ENCODE measurements around the gene CTNNBIP1. TPM values are rescaled to one million over a fixed set of nuclear protein-coding genes. Genes with fewer than 3 reads are reported as not detected.
A peak's percentile ranks its signal among the peaks of the same experiment; 100 is the strongest.

Gene CTNNBIP1
- total and polyA plus RNA-seq, 9 of the 15 experiments (the other 6 are each of a cell fraction or from before 2014, with no cell fraction given): 0.65 to 29.2 (median 14.7) TPM

DNA sequence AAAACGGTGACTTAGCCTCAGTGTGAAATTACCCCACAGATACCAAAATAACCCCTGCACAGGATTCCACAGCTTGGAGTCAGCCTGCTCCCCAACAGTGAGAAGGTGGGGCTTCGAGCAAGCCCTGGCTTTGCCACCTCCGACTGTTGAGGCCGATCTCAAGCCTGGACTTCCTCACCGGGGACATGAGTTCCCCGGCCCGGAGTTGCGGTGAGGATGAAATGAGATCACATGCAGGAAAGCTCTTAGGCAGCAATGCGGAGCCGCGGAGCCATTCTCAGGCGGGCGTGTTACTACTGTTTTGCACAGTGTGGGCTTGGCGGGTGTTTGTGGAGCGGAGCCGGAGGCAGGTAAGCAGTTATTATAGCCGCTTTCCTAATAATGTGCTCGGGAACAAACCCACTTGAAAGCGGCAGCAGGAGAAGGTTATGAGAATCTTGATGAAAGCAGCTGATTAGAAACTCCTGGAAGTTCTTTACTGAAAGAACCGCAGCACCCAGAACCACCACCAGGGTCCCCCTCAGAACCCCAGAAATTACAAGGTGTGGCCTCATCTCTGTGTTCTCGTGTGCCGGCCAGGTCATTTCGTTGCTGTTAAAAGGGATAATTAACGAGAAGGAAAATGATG, 82.4 kb downstream of the CTNNBIP1 start (continued):
- no peak for TF ChIP-seq MTA1 (IDR thresholded peaks at IDR 0.05; ENCODE audit: borderline replicate concordance)
- no peak for TF ChIP-seq ELF4 (CRISPR knock-in tag; IDR thresholded peaks at IDR 0.05)
- no peak for TF ChIP-seq SMAD1 (IDR thresholded peaks at IDR 0.05; ENCODE audit: low read depth, low read length, partially characterized antibody)
- no peak for TF ChIP-seq ZNF146 (CRISPR knock-in tag; IDR thresholded peaks at IDR 0.05; ENCODE audit: unreplicated experiment)
- TF ChIP-seq IRF2 (CRISPR knock-in tag; IDR thresholded peaks at IDR 0.05): no peak
- TF ChIP-seq ZNF384 (IDR thresholded peaks at IDR 0.05; ENCODE audit: low read depth, low read length): 0 out of 2 replicates have a peak, but pooled peaks have one; percentile 4
- 0 out of 4 replicates have a peak, but pooled peaks of 1 of the 2 experiments have one; percentile 14 for TF ChIP-seq NRF1 (conservative IDR thresholded peaks at IDR 0.05 in 1 of 2, IDR thresholded peaks at IDR 0.05 in 1 of 2)
- TF ChIP-seq NR4A1 (CRISPR knock-in tag; IDR thresholded peaks at IDR 0.05): no peak
- TF ChIP-seq NR4A1 (tag; IDR thresholded peaks at IDR 0.05): no peak
- no peak for TF ChIP-seq HDAC1 (IDR thresholded peaks at IDR 0.05)
- 0 out of 2 replicates have a peak, but pooled peaks have one; percentile 40 for TF ChIP-seq USF2 (CRISPR knock-in tag; IDR thresholded peaks at IDR 0.05)
- no peak for TF ChIP-seq ZNF408 (CRISPR knock-in tag; IDR thresholded peaks at IDR 0.05; ENCODE audit: low read depth)
- TF ChIP-seq CBX2 (IDR thresholded peaks at IDR 0.05; ENCODE audit: insufficient read depth, low read length, poor library complexity, severe bottlenecking): no peak
- 0 out of 4 replicates have a peak, but pooled peaks of 1 of the 2 experiments have one; percentile 22 for TF ChIP-seq MAZ (CRISPR knock-in tag; conservative IDR thresholded peaks at IDR 0.05 in 1 of 2, IDR thresholded peaks at IDR 0.05 in 1 of 2)
- TF ChIP-seq ELF2 (CRISPR knock-in tag; IDR thresholded peaks at IDR 0.05): no peak
- TF ChIP-seq MGA (IDR thresholded peaks at IDR 0.05): peak; percentile 73
